Measurements from ENCODE around the gene BAHCC1. TPM values are rescaled to one million over a fixed set of nuclear protein-coding genes. Genes with fewer than 3 reads are reported as not detected.

BAHCC1 gene
- total RNA-seq, 1 experiment from 2014 or later, result 33.7 TPM

- ChIA-PET CTCF (no interaction called here), POLR2A (ENCODE audit: unreplicated experiment) (no interaction called here)
- intact Hi-C loops (cut with micrococcal nuclease; ENCODE audit: unreplicated experiment), result no loop called here
- no peak for DNase-seq
- H3K4me1 ChIP-seq (replicated peaks; ENCODE audit: insufficient read depth), result 0 out of 2 replicates have a peak, but pooled peaks cover 5% of the 10 kb centered on the region
- no peak overlapping the region for H2AFZ ChIP-seq
- BruUV-seq (replicated peaks), result no TSS peak
- no peaks in the 10 kb centered on the region for H3K9me2 ChIP-seq (ENCODE audit: insufficient read depth)
- H3K4me2 ChIP-seq, result no peak overlapping the region
- no peaks in the 10 kb centered on the region for H3K27me3 ChIP-seq (ENCODE audit: insufficient read depth, low read depth)
- H3K9me3 ChIP-seq (ENCODE audit: insufficient read depth, low read depth), result no peaks in the 10 kb centered on the region
- no peaks in the 10 kb centered on the region for H4K20me1 ChIP-seq (ENCODE audit: insufficient read depth)
- no peak overlapping the region for H3K4me3 ChIP-seq
- H3K79me2 ChIP-seq (ENCODE audit: low read depth), result no peaks in the 10 kb centered on the region
- TF ChIP-seq EZH2 (IDR thresholded peaks at IDR 0.05; ENCODE audit: low read depth) (no peak), CTCF (conservative IDR thresholded peaks at IDR 0.05) (no peak)
- H3K36me3 ChIP-seq (ENCODE audit: low read depth), result no peaks in the 10 kb centered on the region
- no peaks in the 10 kb centered on the region for H3F3A ChIP-seq (ENCODE audit: insufficient read depth, low read depth)
- H3K27ac ChIP-seq, result no peak overlapping the region
Measured at GRCh38 chr17:81434072-81434471, 38.8 kb downstream of the BAHCC1 start.

GRCh38 chr17:81434681-81435417, 39.6 kb downstream of the BAHCC1 start:
- intact Hi-C loops (cut with micrococcal nuclease; ENCODE audit: unreplicated experiment), result no loop called here
- no peaks in the 10 kb centered on the region for H4K20me1 ChIP-seq (ENCODE audit: insufficient read depth)
- no peaks in the 10 kb centered on the region for H3K36me3 ChIP-seq (ENCODE audit: low read depth)
- no peaks in the 10 kb centered on the region for H3K9me2 ChIP-seq (ENCODE audit: insufficient read depth)
- ChIA-PET CTCF (no interaction called here), POLR2A (ENCODE audit: unreplicated experiment) (no interaction called here)
- H2AFZ ChIP-seq, result no peak overlapping the region
- no peak overlapping the region for H3K4me3 ChIP-seq
- no peaks in the 10 kb centered on the region for H3K9me3 ChIP-seq (ENCODE audit: insufficient read depth, low read depth)
- DNase-seq, result no peak
- no peak overlapping the region for H3K4me2 ChIP-seq
- no peak overlapping the region for H3K27ac ChIP-seq
- no peaks in the 10 kb centered on the region for H3F3A ChIP-seq (ENCODE audit: insufficient read depth, low read depth)
- no peak for TF ChIP-seq EZH2 (IDR thresholded peaks at IDR 0.05; ENCODE audit: low read depth)
- no peak for TF ChIP-seq CTCF (conservative IDR thresholded peaks at IDR 0.05)
- H3K4me1 ChIP-seq (replicated peaks; ENCODE audit: insufficient read depth), result no peaks in the 10 kb centered on the region
- no TSS peak for BruUV-seq (replicated peaks)
- H3K27me3 ChIP-seq (ENCODE audit: insufficient read depth, low read depth), result no peaks in the 10 kb centered on the region
- no peaks in the 10 kb centered on the region for H3K79me2 ChIP-seq (ENCODE audit: low read depth)

GRCh38 chr17:81435652-81436293, 40.5 kb downstream of the BAHCC1 start:
- H3K4me2 ChIP-seq, result no peak overlapping the region
- TF ChIP-seq EZH2 (IDR thresholded peaks at IDR 0.05; ENCODE audit: low read depth) (no peak), CTCF (conservative IDR thresholded peaks at IDR 0.05) (no peak)
- no peaks in the 10 kb centered on the region for H3K36me3 ChIP-seq (ENCODE audit: low read depth)
- H3K27me3 ChIP-seq (ENCODE audit: insufficient read depth, low read depth), result no peaks in the 10 kb centered on the region
- H2AFZ ChIP-seq, result no peak overlapping the region
- no peaks in the 10 kb centered on the region for H3F3A ChIP-seq (ENCODE audit: insufficient read depth, low read depth)
- BruUV-seq (replicated peaks), result no TSS peak
- no peaks in the 10 kb centered on the region for H3K79me2 ChIP-seq (ENCODE audit: low read depth)
- no peaks in the 10 kb centered on the region for H4K20me1 ChIP-seq (ENCODE audit: insufficient read depth)
- no peaks in the 10 kb centered on the region for H3K9me3 ChIP-seq (ENCODE audit: insufficient read depth, low read depth)
- no peaks in the 10 kb centered on the region for H3K9me2 ChIP-seq (ENCODE audit: insufficient read depth)
- DNase-seq, result no peak
- intact Hi-C loops (cut with micrococcal nuclease; ENCODE audit: unreplicated experiment), result no loop called here
- H3K4me1 ChIP-seq (replicated peaks; ENCODE audit: insufficient read depth), result no peaks in the 10 kb centered on the region
- ChIA-PET POLR2A (ENCODE audit: unreplicated experiment) (no interaction called here), CTCF (no interaction called here)
- no peak overlapping the region for H3K27ac ChIP-seq
- no peak overlapping the region for H3K4me3 ChIP-seq
